SIG-M5 treated with dmso at 0.1 percent for 504 hours (cell line): ENCODE data around the gene GAB2.
"Not testable (repeated sequence)": the region's sequence is repeated elsewhere in the genome, so short reads cannot be mapped to it uniquely, and the experiment has no call there.

Experiments used
- DNase-seq: peaks from one replicate; lab custom pipeline; 2025; ENCODE audit not compliant: unreplicated experiment; lab: John Stamatoyannopoulos, UW

The GAB2 gene

DNA sequence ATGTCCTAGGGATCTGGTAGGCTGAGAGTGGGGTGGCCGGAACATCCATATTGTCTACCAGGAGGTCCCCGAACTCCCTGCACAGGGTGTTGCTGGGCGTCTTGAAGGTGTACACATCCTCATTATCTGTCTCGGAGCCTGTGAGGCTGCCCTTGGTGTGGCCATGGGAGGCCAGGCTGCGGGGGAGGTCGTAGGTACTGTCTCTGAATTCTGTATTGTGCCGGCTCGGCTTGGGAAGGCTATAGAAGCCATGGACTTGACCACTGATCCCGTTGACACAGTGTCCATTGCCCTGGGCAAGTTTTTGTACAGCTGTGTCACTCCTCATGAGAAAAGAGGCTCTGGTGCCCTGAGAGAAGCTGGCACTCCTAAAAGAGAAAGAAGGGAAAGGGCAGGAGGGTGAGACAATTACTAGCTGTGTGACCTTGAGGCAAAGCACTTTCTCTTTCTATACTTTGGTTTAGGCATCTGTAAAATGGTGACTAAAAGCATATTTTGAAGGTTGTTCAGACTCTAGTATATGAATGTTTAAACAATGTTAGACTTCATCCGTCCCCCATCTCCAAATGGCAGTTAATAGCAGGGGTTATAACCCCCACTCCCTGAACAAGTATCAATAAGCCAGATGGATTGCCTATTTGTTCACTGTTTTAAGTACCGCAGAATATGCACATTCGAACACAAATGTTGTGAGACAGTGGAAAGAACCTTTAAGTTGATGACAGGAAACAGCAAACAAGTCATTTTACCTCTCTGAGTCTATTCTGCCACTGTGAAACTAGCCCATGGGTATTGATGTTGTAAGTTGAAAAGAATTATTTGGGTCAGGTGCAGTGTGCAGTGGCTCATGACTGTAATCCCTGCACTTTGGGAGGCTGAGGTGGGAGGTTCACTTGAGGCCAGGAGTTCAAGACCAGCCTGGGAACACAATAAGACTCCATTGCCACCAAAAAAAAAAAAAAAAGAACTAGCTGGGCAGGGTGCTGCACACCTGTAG lies 190.6 kb downstream of the GAB2 start:
- no peak for DNase-seq

DNA sequence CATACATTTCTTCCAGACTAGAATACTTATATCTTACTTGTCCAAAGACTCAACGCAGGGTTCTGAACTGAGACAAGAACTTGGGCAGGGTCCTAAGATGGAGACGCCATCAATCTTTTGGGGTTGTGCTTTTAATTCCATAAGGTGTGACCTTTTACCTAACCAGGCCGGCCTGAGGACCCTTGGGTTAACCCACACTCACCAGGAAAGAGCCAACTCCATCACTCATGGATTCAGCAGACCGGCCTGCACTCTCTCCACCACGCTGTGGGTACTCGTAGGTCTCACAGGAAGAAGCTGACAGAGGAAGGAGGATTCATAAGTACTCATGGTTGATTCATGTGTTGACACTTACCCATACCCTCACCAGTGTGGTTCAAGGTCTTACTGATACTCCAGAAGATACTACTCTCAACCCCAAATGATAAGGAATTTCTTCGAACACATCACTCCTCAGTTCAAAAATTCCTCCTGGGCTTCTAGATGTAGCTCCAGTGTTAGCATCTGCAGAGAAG lies 192.7 kb downstream of the GAB2 start:
- no peak for DNase-seq

DNA sequence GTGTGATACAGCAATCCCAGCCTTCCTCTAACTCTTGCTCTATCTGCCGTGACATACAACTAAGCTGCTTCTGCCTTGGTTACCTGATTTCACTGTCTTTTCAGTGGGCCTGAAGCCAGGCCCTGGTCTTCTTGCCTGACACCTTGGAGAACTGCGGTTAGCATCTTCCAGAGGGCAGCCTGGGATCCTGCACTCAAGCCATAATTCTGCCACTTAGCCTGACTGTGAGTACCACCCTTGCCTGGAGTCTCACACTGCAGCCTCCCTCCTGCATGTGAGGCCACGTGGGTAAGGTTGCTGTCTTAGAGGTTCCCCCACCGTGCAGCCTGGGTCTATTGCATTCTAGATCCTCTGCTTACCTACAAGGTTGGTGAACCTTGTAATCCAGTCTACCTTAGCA lies 193.1 kb downstream of the GAB2 start:
- DNase-seq, result no peak

DNA sequence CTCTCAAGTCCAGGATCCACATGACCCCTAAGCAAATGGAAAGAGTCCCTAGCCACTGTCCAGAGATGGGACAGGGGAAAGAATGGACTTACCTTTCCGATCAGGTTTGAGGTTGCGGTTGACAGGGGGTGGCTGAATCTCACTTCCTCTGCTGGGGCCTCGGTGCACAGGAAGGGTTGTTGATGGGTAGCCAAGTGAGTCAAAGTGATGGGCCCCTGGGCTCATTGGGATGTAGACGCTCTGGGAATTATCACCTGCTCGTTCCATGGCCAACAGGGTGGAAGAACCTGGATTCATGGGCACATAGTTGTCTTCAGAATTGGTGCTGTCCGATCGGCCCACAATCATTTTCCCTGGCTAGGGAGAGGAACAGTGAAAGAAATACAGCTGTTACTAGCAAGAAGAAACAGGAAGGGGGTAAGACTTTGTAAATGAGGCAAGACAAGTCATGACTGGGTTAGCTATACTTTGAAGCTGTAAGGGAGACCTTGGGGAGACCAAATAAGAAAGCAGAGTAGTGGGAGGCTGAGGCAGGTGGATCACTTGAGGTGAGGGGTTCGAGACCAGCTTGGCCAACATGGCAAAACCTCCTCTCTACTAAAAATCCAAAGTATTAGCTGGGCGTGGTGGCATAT lies 194.2 kb downstream of the GAB2 start:
- DNase-seq, result no peak

DNA sequence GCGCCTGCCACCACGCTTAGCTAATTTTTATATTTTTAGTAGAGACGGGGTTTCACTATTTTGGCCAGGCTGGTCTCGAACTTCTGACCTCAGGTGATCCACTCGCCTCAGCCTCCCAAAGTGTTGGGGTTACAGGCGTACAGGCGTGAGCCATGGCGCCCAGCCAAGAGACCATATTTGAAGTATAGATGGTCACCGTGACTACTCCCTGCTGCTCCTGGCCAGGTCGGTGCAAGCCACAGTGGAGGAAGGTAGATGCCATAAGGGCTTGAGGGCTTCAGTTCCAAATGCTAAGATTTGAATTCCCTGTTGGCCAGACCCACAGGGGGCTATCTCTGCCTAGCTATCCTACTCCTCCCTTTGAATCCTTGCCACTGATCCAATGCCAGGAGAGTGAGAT lies 194.9 kb downstream of the GAB2 start:
- DNase-seq, result not testable (repeated sequence)

DNA sequence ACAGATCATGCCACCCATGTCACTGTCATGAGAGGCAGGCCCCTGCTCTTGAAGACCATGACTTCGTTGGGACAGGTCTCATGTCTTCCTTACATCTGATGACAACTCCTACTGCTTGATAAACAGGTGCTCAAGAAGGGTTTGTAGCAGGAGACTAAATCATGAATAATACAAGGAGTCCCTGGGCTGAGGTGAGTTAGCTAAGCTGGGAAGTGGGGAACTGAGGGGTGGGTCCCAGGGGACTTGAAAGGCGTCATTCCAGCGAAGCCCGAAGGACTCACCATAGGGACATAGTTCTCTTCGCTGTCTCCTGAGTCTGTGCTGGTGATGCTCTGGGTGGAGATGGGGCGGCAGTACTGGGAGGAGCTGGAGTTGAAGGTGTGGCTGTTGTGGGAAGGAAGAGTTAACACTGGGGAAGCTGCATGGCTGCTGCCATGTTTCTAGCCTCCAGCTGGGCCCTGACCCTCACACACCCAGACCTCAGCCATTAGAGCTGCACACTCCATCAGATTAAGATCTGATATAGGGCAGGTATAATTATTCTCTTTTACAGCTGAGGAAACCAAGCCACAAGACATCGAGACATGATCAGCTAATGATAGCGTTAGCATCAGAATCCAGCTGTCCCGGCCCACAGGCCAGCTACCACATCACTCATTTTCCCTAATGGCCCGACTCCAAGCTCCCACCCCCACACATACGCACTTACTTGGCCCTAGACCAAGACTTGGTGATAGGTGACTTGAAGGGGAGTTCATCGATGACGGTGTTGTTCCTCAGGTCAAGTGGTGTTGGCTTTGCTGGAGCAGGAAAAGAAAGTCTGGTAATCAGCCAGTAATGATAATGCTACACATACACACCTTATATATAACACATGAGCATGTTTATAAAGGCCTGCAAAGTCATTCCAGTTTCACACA lies 196.0 kb downstream of the GAB2 start:
- DNase-seq, result no peak

DNA sequence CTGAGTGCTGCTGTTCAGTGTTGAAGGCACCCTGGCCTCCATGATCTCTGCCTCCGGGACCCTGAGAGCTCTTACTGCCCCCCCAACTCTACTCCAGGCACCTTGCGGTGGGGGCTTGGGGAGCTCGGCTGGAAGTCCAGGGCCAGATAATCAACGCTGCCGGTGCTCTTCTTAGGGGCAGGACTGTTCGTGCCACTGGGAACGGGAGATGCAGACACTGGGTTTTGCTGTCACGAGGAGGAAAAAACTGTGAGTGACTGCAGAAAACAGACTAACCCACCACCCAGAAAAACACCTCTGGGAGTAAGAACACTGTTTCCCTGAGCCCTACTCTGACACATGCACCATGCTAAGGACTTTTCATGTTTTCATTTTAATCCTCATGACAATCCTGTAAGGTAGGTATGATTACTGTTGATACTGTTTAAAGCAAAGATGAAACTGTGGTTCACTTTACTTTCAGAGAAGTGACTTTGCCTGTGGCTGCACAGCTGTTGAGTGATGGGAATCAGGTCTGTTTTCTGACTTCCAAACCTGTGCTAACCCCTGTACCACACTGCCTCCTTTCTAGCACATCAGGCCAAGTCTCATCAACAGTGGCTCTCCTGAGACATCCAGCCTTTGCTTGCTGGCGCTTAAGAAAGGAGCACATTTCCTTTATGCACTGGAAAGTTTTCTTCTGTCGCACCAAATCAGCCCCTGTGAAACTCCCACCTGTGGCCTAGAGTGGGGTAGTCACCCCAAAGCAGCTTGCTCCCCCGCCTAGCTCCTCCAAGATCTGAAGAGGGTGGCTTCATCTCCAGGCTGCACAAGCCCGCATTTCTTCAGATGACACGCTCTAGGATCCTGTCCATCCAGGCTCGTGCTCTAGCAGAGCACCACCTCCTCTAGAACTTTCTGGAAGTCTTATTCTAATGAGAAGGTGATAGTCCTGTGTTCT lies 197.1 kb downstream of the GAB2 start:
- no peak for DNase-seq

DNA sequence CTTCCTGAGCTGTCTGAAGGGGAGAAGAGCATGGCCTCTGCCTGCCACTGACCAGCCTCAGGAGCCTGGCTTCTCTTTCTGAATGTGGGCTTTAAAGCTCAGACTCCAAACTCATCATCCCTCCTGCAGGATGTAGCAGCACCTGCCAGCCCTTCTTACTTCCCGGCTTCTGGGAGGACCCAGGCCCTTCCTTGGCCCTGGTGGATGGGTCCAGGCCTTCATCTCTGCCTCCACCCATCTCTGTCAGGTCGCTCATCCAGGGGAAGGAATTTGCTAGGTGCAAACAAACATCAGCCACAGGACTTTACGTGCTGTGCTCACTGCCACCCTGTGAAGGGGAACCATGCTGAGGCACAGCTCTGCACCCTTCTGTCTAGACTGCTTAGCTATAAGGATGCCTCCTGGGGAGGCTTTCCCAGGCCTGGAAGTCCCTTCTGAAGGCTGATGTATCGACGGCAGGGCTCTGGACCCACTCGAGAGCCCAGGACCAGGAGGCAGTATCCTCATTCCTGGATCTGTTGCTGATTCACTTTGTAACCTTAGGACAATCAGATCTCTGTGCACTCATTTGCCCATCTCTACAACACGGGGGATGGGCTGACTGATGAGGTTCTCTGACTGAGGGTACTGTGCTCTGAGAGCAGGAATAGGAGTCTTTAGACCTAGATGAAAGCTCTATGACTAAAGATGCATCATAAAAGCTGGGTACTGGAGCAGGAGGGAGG lies 198.0 kb downstream of the GAB2 start:
- DNase-seq, result no peak

DNA sequence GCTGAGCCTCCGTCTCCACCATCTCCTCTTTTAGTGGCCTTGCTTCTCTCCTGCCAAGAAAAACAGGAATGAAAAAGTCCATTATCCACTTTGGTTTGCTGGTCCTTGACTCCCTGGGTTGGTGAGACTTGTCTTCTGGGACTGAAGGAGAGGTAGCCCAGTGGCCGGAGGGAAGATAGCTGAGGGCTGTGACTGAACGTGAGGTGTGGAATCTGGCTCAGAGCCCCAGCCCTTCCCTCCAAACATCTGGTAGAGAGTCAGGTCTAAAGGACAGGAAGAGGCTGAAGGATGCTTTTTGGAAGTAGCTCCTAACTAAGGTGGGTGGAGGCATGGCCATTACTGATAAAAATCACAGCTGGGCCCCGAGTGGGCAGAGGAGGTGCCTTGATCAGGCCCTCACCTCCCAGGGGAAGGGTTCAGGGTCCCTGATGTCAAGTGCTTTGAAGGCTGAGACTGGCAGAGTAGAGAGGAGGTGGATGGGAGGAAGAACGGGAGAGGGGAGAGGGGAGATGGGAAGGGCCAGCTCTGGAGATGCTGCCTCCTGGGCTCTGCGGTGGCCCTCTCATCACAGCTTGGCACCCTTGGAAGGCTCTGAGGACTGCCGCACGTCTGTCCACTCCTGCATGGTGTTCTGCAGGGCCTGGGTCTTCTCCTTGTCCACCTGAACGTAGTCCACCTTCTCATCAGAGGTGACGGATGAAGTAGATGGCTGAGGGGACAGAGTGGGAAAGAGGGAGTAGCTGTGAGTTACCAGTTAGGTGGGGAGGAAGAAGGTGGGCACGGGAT lies 198.7 kb downstream of the GAB2 start:
- DNase-seq, result no peak

DNA sequence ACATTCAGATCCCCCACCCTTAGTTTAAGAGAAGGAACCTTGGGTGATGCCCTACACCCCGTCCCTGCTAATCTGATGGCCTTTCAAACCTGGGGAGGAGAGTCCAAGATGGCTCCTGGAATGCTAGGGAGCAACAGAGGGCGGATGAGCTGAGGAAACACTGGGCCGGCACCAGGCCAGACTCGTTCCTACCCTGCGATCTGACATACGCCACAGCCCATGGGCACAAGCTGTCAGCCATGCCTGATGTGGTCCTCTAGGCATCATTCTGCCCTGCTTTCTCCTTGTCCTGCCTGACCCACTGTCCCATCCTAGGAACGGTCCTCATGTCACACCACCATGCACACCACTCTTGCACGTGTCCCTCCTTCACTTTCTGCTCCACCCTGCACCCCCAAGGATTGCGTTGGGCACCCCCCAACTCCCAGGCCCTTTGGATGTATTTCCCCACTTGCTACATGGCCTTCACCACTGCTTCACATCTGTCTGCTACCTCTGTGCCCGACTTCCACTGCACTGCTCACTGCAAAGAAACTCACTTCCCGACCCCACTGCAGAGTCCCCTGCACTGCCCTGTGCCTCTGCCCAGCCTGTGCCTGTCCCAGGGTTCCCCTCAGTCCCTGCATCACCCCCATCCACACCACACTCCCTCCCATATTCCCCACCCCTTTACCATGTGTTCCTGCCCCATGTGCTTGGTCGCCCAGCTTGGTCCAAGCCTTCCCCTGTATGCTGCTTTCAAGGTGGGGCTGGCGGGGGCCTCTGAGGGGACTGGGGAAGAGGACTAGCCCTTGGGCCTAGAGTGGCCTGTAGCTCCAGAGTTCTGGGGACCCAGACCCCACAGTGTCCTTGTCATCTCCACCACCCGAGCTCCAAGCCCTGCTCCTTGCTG lies 199.7 kb downstream of the GAB2 start:
- no peak for DNase-seq

DNA sequence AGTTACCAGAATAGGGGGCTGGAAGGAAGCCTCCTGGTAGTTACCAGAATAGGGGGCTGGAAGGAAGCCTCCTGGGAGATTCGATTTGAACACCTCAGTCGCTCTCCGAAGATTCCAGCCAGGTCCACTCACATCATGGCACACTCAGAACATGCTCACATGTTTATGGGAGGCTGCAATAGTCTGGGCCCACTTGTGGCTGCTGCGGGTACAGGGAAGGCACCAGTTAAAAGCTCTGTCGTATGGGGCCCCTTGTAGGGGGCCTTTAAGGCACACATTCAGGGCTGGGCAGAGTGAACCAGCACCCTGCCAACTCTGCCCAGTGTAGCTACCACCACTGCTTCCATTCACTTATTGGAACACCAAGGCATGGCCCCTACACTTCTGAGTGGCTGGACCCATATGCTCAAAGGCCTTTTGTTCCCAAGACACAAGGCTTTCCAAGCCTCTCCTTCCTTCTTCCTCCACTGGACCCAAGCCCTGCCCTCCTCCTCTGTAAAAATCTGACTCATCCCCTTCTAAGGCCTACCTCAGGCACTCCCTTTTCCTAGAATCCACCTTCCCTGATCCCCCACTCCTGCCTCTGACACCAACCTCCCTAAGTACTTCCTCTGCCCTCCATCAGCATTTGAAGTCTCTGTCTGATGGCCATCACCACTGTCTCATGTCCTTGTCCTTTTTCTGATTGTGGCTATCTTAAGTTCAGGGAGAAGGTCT lies 200.9 kb downstream of the GAB2 start:
- no peak for DNase-seq

DNA sequence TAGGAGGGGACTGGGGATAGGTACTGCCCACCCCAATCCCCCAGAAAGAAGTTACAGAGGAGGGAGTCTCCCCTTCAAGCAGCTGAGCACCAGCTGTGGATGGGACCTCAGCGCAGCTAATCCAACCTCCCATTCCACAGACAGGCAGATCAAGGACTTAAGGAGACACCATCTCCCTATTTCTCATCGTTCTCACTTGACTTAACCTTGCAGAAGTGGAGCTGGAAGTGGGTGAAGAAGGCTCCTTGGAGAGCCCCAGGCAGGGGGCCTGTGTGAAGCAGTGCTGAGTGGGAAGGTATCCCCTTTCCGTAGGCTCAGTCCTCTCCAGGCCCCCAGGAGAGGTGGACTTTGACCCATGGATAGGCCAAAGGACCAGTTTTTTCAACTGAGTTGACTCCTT lies 201.6 kb downstream of the GAB2 start:
- no peak for DNase-seq

DNA sequence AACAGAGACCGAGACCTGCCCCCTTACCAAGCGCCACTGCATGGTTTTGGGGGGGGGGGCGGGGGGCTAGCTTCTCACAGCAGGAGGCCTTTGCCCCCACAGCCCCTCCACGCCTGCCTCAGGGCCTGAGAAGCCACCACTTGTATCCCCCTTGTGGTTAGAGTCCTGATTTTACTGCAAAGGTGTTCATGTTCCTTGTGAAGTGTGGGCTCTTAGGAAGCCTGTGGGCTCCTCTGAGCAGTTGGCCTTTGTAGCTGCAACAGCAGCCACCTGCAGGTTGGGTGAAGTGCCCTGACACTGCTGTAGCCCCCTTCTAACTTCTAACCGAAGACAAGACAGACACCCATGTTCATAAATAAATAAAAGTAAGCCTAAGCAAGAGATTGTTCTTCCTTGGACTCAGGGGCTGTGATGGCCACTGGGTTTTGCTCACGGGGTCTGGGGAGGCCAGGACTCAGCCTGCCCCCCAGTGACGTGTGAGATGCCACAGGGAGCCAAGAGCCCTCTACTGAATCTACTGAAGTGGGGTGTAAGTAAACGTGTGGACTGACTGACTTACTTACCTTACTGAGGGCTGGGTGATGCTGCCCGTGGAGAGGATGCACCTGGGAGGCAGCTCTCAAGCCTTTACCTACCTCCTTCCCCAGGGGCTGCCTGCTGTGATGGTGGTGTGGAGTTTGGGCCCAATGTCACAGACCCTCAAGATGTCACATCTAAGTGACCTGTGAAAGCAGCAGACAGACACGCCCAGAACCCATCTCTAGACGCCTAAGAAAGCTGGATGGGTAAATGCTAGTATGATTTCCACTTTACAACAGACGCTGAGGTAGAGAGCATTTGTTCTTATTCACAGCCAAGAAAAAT lies 203.1 kb downstream of the GAB2 start:
- DNase-seq, result no peak

DNA sequence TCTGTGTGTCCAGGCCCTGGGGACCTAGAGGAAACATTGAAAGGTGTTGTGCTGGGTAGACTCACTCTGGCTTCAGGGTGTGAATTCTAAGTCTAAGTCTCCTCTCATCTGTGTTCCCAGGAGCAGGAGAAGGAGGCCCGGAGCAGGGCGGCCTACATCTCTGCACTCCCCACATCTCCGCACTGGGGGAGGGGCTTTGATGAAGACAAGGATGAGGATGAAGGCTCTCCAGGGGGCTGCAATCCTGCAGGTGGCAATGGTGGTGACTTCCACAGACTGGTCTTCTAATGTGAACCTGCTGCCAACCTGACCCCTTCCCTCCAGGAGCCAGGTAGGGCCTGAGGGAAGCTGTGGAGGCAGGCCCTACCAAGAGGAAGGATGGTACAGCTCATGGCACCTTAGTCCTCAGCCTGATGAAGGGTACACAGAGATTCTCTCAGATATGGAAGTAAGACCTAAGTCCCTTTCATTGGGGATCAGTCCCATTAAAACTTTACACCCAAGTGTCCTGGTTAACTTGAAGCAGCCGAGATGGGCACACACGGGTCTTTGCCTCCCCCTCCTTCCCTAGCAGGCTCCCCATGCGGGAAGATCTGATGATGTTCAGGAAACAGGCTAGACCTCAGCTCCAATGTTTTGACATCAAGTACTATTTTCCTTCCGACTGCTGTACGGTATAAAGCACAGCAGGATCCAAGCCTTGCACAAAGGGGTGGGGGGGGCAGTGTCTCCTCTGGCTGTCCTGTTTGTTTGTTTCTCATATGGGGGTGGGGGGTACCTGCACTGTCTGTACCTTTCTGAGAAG lies 203.9 kb downstream of the GAB2 start:
- no peak for DNase-seq
